ENCODE results near the gene ENAH.

ENAH gene

GRCh38 chr1:225537554-225538251 is 115.2 kb downstream of the ENAH start:
- no peak for DNase-seq (ENCODE audit: low spot score)
- H3K27ac Mint-ChIP-seq, result no peak overlapping the region
- H3K36me3 Mint-ChIP-seq (ENCODE audit: low read depth), result no peaks in the 10 kb centered on the region
- H3K4me1 Mint-ChIP-seq (ENCODE audit: low read depth), result no peaks in the 10 kb centered on the region
- H3K9me3 Mint-ChIP-seq, result no peaks in the 10 kb centered on the region
- H3K4me3 Mint-ChIP-seq, result no peak overlapping the region
- H3K27me3 Mint-ChIP-seq (ENCODE audit: low read depth), result peaks cover 41% of the 10 kb centered on the region

- H3K27me3 Mint-ChIP-seq (ENCODE audit: low read depth), result peaks cover 42% of the 10 kb centered on the region
- no peak overlapping the region for H3K27ac Mint-ChIP-seq
- H3K4me3 Mint-ChIP-seq, result no peak overlapping the region
- no peaks in the 10 kb centered on the region for H3K9me3 Mint-ChIP-seq
- H3K36me3 Mint-ChIP-seq (ENCODE audit: low read depth), result no peaks in the 10 kb centered on the region
- no peaks in the 10 kb centered on the region for H3K4me1 Mint-ChIP-seq (ENCODE audit: low read depth)
- no peak for DNase-seq (ENCODE audit: low spot score)
Measured at GRCh38 chr1:225535280-225535679, 117.6 kb downstream of the ENAH start.

- Mint-ChIP-seq H3K9me3 (no peaks in the 10 kb centered on the region), H3K27me3 (ENCODE audit: low read depth) (peaks cover 42% of the 10 kb centered on the region)
- DNase-seq (ENCODE audit: low spot score), result no peak
Measured at GRCh38 chr1:225534772-225535171, 118.2 kb downstream of the ENAH start.

GRCh38 chr1:225534135-225534534 is 118.8 kb downstream of the ENAH start:
- DNase-seq (ENCODE audit: low spot score), result no peak
- Mint-ChIP-seq H3K27ac (no peak overlapping the region), H3K4me1 (ENCODE audit: low read depth) (no peaks in the 10 kb centered on the region), H3K36me3 (ENCODE audit: low read depth) (no peaks in the 10 kb centered on the region), H3K4me3 (no peak overlapping the region), H3K27me3 (ENCODE audit: low read depth) (peaks cover 38% of the 10 kb centered on the region), H3K9me3 (no peaks in the 10 kb centered on the region)

More at GRCh38 chr1:225534772-225535171, 118.2 kb downstream of the ENAH start:
- no peaks in the 10 kb centered on the region for H3K4me1 Mint-ChIP-seq (ENCODE audit: low read depth)
- no peaks in the 10 kb centered on the region for H3K36me3 Mint-ChIP-seq (ENCODE audit: low read depth)
- no peak overlapping the region for H3K4me3 Mint-ChIP-seq
- H3K27ac Mint-ChIP-seq, result no peak overlapping the region

DNA sequence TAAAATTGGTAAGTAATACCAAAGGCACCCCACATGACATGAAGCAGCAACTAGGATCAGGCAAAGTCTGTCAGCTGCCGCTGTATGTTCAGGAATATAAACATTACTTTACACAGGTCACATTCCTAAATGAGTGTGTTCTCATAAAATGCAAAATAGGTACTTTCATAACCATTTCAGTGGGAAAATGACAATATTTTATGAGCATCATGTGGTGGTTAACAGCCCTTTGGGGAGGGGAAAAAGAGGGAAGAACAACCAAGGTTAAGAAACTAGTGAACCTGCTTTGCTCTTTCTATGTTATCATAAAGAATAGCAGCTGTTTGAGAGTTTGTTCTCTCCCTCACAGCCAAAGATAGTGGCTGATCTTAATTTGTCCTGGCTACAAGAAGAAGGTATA is 119.7 kb downstream of the ENAH start:
- Mint-ChIP-seq H3K4me1 (ENCODE audit: low read depth) (no peaks in the 10 kb centered on the region), H3K36me3 (ENCODE audit: low read depth) (no peaks in the 10 kb centered on the region), H3K9me3 (no peaks in the 10 kb centered on the region), H3K27me3 (ENCODE audit: low read depth) (peaks cover 38% of the 10 kb centered on the region), H3K27ac (no peak overlapping the region), H3K4me3 (no peak overlapping the region)
- no peak for DNase-seq (ENCODE audit: low spot score)

- no peak for DNase-seq (ENCODE audit: low spot score)
- H3K9me3 Mint-ChIP-seq, result no peaks in the 10 kb centered on the region
- no peak overlapping the region for H3K27ac Mint-ChIP-seq
- no peak overlapping the region for H3K4me3 Mint-ChIP-seq
- H3K27me3 Mint-ChIP-seq (ENCODE audit: low read depth), result peaks cover 35% of the 10 kb centered on the region
- H3K36me3 Mint-ChIP-seq (ENCODE audit: low read depth), result no peaks in the 10 kb centered on the region
- H3K4me1 Mint-ChIP-seq (ENCODE audit: low read depth), result no peaks in the 10 kb centered on the region
Measured at GRCh38 chr1:225532240-225532944, 120.5 kb downstream of the ENAH start.

DNA sequence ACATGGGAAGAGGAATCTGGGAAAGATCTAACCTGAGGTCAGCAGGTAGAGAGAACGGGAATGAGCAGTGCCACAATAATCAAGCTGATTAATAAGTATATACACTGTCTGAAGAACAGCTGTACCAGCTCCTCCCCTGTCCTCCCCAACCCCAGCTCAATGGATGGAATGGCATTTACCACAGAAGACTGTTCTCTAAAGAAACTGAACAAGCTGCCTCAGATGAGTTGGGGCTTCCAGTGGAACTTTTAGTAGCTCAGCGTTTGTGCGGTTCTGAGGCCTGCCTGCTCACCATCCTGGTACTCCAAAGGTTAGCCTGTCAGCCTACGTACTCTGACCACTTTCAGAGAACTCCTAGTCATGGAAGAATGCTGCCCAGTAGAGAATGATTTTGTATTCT is 123.2 kb downstream of the ENAH start:
- no peak for DNase-seq (ENCODE audit: low spot score)
- H3K4me3 Mint-ChIP-seq, result no peak overlapping the region
- no peaks in the 10 kb centered on the region for H3K9me3 Mint-ChIP-seq
- H3K27ac Mint-ChIP-seq, result no peak overlapping the region
- H3K27me3 Mint-ChIP-seq (ENCODE audit: low read depth), result peaks cover 26% of the 10 kb centered on the region
- no peaks in the 10 kb centered on the region for H3K4me1 Mint-ChIP-seq (ENCODE audit: low read depth)
- no peaks in the 10 kb centered on the region for H3K36me3 Mint-ChIP-seq (ENCODE audit: low read depth)

DNA sequence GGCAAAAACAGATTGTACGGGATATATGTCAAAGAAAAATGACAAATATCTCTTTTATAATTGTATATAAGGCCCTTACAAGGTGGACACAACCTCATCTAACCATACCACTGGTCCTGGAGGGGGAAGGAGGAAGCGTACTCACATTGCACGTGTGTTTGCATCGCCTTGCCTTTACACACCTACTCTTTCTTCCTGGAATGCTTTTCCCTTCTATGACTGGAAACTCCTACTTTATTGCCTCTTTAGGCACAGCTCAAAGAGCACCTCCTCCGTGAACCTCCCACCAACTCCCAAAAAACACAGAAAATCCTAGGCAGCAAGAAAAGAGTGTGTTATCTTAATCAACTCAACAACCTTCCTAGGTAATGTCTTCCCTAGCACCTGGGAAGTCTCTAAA is 125.3 kb downstream of the ENAH start:
- H3K4me1 Mint-ChIP-seq (ENCODE audit: low read depth), result no peaks in the 10 kb centered on the region
- DNase-seq (ENCODE audit: low spot score), result no peak
- no peaks in the 10 kb centered on the region for H3K9me3 Mint-ChIP-seq
- no peak overlapping the region for H3K4me3 Mint-ChIP-seq
- no peaks in the 10 kb centered on the region for H3K36me3 Mint-ChIP-seq (ENCODE audit: low read depth)
- no peak overlapping the region for H3K27ac Mint-ChIP-seq
- H3K27me3 Mint-ChIP-seq (ENCODE audit: low read depth), result peaks cover 15% of the 10 kb centered on the region

- H3K4me1 Mint-ChIP-seq (ENCODE audit: low read depth), result no peaks in the 10 kb centered on the region
- no peak overlapping the region for H3K27ac Mint-ChIP-seq
- peaks cover 15% of the 10 kb centered on the region for H3K27me3 Mint-ChIP-seq (ENCODE audit: low read depth)
- DNase-seq (ENCODE audit: low spot score), result no peak
- H3K36me3 Mint-ChIP-seq (ENCODE audit: low read depth), result no peaks in the 10 kb centered on the region
- no peak overlapping the region for H3K4me3 Mint-ChIP-seq
- H3K9me3 Mint-ChIP-seq, result no peaks in the 10 kb centered on the region
Measured at GRCh38 chr1:225526878-225527277, 126.0 kb downstream of the ENAH start.

GRCh38 chr1:225525377-225525776 is 127.5 kb downstream of the ENAH start:
- no peaks in the 10 kb centered on the region for H3K9me3 Mint-ChIP-seq
- H3K27me3 Mint-ChIP-seq (ENCODE audit: low read depth), result peaks cover 10% of the 10 kb centered on the region
- H3K4me1 Mint-ChIP-seq (ENCODE audit: low read depth), result no peaks in the 10 kb centered on the region
- H3K4me3 Mint-ChIP-seq, result no peak overlapping the region
- H3K27ac Mint-ChIP-seq, result no peak overlapping the region
- no peaks in the 10 kb centered on the region for H3K36me3 Mint-ChIP-seq (ENCODE audit: low read depth)
- no peak for DNase-seq (ENCODE audit: low spot score)

DNA sequence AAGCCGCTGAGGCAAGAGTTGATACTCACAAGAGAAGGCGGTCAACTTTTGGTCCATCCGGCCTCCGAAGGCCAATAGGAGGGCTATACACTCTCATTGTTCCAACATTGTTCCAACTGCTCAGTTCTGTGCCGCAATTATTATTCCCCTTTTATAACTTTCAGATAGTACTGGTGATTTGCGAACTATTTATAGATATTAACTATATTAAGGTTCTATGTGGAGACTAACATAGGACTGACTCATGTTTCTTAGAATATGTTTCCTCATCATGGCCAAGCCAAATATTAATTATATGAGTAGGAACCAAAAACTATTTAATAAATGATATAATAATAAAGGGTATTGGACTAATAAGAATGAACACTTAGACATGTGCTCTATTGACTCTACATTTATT is 128.4 kb downstream of the ENAH start:
- Mint-ChIP-seq H3K4me3 (no peak overlapping the region), H3K9me3 (no peaks in the 10 kb centered on the region), H3K36me3 (ENCODE audit: low read depth) (no peaks in the 10 kb centered on the region), H3K27ac (no peak overlapping the region), H3K27me3 (ENCODE audit: low read depth) (peaks cover 10% of the 10 kb centered on the region), H3K4me1 (ENCODE audit: low read depth) (no peaks in the 10 kb centered on the region)
- DNase-seq (ENCODE audit: low spot score), result no peak

GRCh38 chr1:225523263-225523950 is 129.5 kb downstream of the ENAH start:
- Mint-ChIP-seq H3K36me3 (ENCODE audit: low read depth) (no peaks in the 10 kb centered on the region), H3K9me3 (no peaks in the 10 kb centered on the region), H3K27me3 (ENCODE audit: low read depth) (peaks cover 13% of the 10 kb centered on the region), H3K4me3 (no peak overlapping the region), H3K4me1 (ENCODE audit: low read depth) (no peaks in the 10 kb centered on the region), H3K27ac (no peak overlapping the region)
- no peak for DNase-seq (ENCODE audit: low spot score)

DNA sequence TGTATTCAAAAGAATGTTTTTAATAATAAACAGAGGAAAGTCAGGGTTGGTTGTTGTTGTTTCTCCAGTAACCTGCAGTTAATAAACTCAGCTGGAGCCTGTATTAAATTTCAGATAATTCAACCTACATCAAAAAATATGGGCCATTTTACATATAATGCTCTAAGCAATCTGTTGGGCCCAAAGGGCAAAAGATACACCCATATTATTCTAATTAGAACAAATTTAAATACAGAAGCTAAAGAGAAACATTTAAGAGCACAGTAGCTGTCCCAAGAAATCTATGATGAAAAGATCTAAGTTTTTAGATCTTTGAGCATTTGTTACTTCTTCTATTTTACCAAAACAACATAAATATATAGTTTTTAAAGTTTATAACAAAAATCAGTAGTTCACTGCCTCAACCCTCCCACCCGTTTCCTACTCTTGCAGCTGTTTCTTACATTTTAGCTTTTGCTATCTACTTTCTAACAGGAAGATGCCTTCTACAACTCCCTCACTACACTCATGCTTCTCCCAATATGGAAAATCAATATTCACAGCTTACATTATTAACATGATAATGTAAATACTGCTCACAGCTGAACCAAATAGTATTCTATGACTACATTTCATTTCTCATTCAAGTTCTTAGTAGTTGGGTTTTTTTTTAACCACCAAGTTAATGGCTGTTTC is 130.2 kb downstream of the ENAH start:
- Mint-ChIP-seq H3K4me1 (ENCODE audit: low read depth) (no peaks in the 10 kb centered on the region), H3K4me3 (no peak overlapping the region), H3K27ac (no peak overlapping the region), H3K27me3 (ENCODE audit: low read depth) (peaks cover 13% of the 10 kb centered on the region), H3K9me3 (no peaks in the 10 kb centered on the region), H3K36me3 (ENCODE audit: low read depth) (no peaks in the 10 kb centered on the region)
- DNase-seq (ENCODE audit: low spot score), result no peak
